ENCODE measurements around the gene OR5M11.

Gene OR5M11

DNA sequence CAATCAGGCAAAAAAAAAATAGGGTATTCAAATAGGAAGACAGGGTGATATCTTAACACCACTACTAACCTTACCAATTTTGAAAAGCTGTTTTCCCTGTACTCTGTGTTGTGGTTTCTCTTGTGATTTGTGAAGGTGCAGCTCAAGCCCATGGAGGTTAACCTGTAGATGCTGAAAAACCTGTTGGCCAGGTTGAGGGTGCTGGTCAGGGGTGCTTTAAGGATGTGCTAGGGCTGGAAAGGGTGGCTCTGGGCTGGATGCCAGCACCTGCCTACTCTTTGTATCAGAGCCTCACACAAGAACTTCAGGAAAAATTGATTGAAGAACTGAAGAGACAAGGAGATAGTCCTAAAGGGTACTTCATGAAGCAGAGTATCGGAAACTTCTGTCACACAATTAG is 33.6 kb downstream of the OR5M11 start:
- H3K27me3 ChIP-seq (ENCODE audit: control insufficient read depth, insufficient read depth, low read length), result no peaks in the 10 kb centered on the region

GRCh38 chr11:56497010-56497409 is 46.0 kb downstream of the OR5M11 start:
- Histone ChIP-seq H3K4me1 (ENCODE audit: control insufficient read depth, insufficient read depth, low read length) (no peaks in the 10 kb centered on the region), H3K36me3 (ENCODE audit: control insufficient read depth, insufficient read depth, low read length) (no peaks in the 10 kb centered on the region), H3K9ac (ENCODE audit: low read length) (no peak overlapping the region)

More for the DNA sequence above, 33.6 kb downstream of the OR5M11 start:
- no peak overlapping the region for H3K9ac ChIP-seq (ENCODE audit: low read length)
- H3K4me3 ChIP-seq (ENCODE audit: low read depth, low read length), result no peak overlapping the region
- H3K36me3 ChIP-seq (ENCODE audit: control insufficient read depth, insufficient read depth, low read length), result no peaks in the 10 kb centered on the region
- no peaks in the 10 kb centered on the region for H3K9me3 ChIP-seq (ENCODE audit: control insufficient read depth, insufficient read depth, low read depth, low read length)
- no peak overlapping the region for H3K27ac ChIP-seq (ENCODE audit: low read depth, low read length)
- H3K4me1 ChIP-seq (ENCODE audit: control insufficient read depth, insufficient read depth, low read length), result no peaks in the 10 kb centered on the region

DNA sequence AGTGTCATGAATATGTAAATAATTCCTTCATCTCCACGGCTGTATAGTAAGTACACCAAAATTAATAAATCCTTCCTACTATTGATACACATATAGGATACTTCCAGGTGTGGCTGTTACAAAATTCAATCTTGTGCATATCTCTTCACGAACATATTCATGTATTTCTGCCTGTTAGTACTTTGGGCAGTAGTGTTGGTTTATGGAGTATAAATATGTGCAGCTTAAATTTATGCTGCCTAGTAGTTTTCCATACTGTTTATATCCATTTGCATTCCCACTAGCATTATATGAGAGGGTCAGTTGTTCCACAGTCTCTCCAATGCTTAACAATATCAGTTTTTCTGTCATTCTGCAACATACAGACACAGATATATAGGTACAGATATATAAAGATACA is 47.9 kb downstream of the OR5M11 start:
- Histone ChIP-seq H3K36me3 (ENCODE audit: control insufficient read depth, insufficient read depth, low read length) (no peaks in the 10 kb centered on the region), H3K4me3 (ENCODE audit: low read depth, low read length) (no peak overlapping the region), H3K4me1 (ENCODE audit: control insufficient read depth, insufficient read depth, low read length) (no peaks in the 10 kb centered on the region), H3K9ac (ENCODE audit: low read length) (no peak overlapping the region), H3K27me3 (ENCODE audit: control insufficient read depth, insufficient read depth, low read length) (no peaks in the 10 kb centered on the region), H3K27ac (ENCODE audit: low read depth, low read length) (no peak overlapping the region), H3K9me3 (ENCODE audit: control insufficient read depth, insufficient read depth, low read depth, low read length) (peaks cover 16% of the 10 kb centered on the region; the same call in 1 of the 2 replicates)

More at GRCh38 chr11:56497010-56497409, 46.0 kb downstream of the OR5M11 start:
- no peak overlapping the region for H3K27ac ChIP-seq (ENCODE audit: low read depth, low read length)
- no peaks in the 10 kb centered on the region for H3K27me3 ChIP-seq (ENCODE audit: control insufficient read depth, insufficient read depth, low read length)
- no peak overlapping the region for H3K4me3 ChIP-seq (ENCODE audit: low read depth, low read length)
- peaks cover 16% of the 10 kb centered on the region; the same call in 1 of the 2 replicates for H3K9me3 ChIP-seq (ENCODE audit: control insufficient read depth, insufficient read depth, low read depth, low read length)

Data from HUES6 (cell line).